HG03135 (cell line): ENCODE data around the gene CTDSPL2.
A peak's percentile ranks its signal among the peaks of the same experiment; 100 is the strongest.
"Not testable (repeated sequence)": the region's sequence is repeated elsewhere in the genome, so short reads cannot be mapped to it uniquely, and the experiment has no call there.

ENCODE experiments used
- ATAC-seq: cut with Tn5 transposase; IDR thresholded peaks from one replicate; pipeline ENCODE4 v1.9.1; 2021; ENCODE audit warnings: mild to moderate bottlenecking, moderate library complexity; ENCODE audit not compliant: unreplicated experiment

CTDSPL2 gene

GRCh38 chr15:44482090-44482489 is 54.7 kb downstream of the CTDSPL2 start:
- ATAC-seq: no peak

DNA sequence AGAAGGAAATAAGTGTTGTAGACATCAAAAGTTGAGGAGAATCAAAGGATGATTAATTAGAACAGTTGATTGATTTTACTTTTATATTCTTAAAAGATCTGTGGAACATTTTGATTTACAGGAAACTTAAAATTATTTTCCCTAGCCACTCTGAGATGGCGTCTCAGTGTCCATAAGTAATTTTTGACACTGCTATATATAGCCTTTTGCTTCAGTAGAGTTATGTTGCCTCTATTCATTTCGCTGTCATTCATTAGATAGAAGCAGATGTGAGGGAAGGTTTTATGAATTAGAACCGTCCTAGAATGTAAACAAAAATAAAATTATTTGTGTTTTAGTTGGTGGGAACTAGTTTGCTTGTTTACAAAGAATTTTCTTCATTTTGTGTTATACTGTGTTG is 58.5 kb downstream of the CTDSPL2 start:
- ATAC-seq: no peak

- ATAC-seq: no peak
These were observed 62.0 kb downstream of the CTDSPL2 start for GRCh38 chr15:44489464-44489863.

DNA sequence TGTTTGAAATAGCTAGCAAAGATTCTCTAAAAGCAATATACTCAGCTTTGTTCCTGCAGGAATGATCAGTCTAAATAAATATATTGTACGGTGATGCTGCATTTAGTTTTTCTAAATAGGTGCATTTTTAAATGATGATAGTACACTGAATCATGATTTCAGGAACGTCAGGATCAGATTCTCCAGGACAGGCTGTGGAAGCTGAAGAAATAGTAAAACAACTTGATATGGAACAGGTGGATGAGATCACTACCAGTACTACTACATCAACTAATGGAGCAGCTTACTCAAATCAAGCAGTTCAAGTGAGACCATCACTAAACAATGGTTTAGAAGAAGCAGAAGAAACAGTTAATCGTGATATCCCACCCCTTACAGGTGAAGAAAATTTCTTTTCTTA is 63.2 kb downstream of the CTDSPL2 start:
- ATAC-seq: no peak

GRCh38 chr15:44492040-44492439 is 64.6 kb downstream of the CTDSPL2 start:
- ATAC-seq: no peak

DNA sequence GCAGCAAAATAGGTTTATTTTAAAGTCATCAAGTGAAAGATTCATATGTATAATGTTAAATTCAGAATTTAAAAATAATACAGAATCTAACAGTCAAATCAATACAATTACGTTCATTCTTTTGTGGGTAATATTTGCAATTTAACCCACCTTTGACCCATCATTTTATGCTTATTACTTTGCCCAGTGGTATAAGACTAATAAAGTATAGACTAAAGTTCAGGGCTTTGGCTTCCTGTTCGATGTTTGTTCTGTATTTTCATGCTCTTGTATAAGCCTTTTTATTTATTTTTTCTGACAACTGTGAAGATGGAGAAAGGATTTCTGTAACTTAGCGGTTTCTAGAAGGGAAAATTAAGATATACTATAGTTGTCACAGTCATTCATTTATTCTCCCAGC is 65.2 kb downstream of the CTDSPL2 start:
- no peak for ATAC-seq

- ATAC-seq: no peak
These were observed 68.1 kb downstream of the CTDSPL2 start for GRCh38 chr15:44495562-44495961.

GRCh38 chr15:44500555-44500954 is 73.1 kb downstream of the CTDSPL2 start:
- no peak for ATAC-seq

- ATAC-seq: no peak
These were observed 74.4 kb downstream of the CTDSPL2 start for GRCh38 chr15:44501768-44502366.

GRCh38 chr15:44516436-44516835 is 89.0 kb downstream of the CTDSPL2 start:
- ATAC-seq: no peak

DNA sequence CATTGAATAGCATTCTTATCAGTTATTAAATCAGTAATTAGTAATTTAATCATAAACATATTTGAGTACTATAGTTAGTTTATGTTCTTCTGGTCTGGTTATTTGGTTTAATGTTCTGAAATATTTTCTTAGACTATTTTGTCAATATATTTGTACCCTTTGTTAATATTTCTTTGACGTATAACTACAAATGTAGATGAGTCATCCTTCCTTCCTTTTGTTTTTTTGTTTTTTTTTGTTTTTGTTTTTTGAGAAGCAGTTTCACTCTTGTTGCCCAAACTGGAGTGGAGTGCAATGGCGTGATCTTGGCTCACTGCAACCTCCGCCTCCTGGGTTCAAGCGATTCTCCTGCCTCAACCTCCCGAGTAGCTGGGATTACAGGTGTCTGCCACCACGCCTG is 92.1 kb downstream of the CTDSPL2 start:
- no peak for ATAC-seq

- ATAC-seq: no peak
These were observed 97.6 kb downstream of the CTDSPL2 start for GRCh38 chr15:44525018-44525417.

DNA sequence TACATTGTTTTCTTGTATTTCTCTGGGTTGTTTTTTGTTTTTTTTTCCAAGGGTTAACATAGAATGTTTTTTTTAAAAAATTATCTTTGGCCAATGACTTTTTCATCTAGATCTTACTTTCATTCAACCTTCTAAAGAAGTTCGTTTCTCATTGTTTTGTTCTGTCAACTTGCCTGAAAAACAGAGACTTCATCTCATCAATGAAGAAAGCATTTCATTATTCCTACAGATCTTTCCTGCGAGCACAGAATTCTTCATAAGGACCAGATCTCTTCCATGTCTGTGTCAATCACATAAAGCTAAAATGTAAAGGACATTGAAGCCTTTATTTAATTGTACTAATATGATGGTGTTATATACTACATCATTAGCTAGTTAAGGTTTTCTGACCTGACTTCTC is 99.8 kb downstream of the CTDSPL2 start:
- ATAC-seq: no peak

DNA sequence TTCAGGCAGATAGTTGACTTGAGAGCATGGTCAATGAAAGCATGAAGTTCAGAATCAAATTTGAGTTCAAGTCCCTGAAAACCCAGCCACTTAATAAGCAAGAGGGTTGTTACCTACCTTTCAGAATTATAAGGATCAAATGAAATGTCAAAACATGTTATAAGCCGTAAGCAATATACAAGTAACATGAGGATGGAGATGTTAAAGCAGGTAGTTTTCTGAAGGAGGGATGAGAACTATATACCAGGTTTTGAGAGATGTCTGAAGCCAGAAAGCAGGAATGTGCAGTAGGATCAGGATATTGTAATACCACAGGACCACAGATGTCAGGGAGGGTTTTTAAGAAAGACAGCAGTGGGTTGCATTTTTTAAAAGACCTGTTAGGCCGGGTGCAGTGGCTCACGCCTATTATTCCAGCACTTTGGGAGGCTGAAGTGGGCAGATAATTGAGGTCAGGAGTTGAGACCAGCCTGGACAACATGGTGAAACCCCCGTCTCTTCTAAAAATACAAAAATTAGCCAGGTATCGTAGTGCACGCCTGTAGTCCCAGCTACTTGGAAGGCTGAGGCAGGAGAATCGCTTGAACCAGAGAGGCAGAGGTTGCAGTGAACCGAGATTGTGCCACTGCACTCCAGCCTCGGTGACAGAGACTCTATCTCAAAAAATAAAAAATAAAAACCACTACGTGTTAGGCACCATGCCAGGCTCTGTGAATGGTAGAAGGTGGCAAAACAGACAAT is 102.6 kb downstream of the CTDSPL2 start:
- ATAC-seq: no peak

DNA sequence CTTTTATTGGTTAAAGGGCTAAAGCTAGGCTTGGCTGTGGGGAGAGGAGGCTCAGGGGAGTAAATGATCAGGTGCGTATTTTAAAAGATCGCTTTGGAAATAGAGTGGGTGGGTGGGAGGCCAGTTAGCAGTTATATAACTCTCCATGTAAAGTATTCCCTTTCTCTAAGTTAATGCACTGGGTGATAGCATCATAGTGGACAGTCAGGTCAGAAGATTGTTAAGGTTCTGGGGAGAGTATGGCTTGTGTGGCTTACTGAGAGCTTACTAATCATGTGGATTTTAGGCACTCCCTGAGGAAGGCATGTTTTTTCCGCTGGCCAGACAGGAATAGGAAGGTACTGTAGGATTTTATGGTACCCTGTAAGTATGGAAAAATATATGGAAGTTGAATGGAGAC is 103.2 kb downstream of the CTDSPL2 start:
- no peak for ATAC-seq

DNA sequence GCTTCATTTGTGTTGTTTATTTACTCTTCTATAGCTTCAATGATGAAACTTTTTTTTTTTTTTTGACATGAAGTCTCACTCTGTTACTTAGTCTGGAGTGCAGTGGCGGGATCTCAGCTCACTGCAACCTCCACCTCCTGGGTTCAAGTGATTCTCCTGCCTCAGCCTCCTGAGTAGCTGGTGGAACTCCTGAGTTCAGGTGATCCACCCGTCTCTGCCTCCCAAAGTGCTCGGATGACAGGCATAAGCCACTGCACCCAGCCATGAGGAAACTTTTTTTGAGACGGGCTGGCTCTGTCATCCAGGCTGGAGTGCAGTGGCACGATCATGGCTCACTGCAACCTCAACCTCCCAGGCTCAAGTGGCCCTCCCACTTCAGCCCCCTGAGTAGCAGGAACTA is 104.8 kb downstream of the CTDSPL2 start:
- not testable (repeated sequence) for ATAC-seq

- no peak for ATAC-seq
These were observed 105.3 kb downstream of the CTDSPL2 start for GRCh38 chr15:44532689-44533088.

DNA sequence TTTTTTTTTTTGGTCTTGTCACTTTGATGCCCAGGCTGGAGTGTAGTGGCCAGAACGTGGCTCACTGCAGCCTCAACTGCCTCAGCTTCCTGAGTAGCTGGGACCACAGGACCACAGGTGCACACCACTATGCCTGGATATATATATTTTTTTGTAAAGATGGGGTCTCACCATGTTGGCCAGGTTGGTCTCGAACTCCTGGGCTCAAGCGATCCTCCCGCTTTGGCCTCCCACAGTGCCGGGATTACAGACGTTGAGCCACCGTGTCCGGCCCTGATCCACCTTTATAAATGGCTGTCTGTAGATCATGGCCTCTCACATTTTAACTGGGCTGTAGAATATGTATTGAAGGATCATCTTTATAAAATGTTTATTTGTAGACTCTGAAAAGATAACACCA is 107.7 kb downstream of the CTDSPL2 start:
- ATAC-seq: no peak

DNA sequence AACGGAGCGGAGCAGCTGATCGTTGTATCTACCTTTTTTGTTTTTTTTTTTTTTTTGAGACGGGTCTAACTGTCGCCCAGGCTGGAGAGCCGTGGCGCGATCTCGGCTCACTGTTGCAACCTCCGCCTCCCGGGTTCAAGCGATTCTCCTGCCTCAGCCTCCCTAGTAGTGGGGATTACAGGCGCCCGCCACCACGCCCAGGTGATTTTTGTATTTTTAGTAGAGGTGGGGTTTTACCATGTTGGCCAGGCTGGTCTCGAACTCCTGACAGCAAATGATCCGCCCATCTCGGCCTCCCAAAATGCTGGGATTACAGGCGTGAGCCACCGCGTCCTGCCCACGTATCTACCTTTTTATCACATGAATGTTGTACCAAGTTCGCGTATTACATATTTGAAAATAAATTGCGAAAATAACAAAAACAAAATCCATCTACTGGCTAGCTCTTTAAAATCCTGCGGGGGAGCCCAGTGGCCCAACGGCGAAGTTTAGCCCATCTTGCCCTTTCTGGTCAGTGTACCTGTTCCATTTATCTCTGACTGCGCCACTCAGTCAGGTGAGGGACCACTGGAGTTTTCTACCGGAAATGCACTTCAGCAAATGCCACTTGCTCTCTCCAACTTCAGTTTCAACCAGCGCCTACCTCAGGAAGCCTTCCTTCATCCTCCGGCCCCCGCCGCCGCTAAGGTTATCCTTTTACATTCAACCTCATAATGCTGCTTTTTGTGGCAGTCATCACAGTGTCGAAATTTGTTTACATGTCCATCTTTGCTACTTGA is 108.3 kb downstream of the CTDSPL2 start:
- ATAC-seq: no peak

DNA sequence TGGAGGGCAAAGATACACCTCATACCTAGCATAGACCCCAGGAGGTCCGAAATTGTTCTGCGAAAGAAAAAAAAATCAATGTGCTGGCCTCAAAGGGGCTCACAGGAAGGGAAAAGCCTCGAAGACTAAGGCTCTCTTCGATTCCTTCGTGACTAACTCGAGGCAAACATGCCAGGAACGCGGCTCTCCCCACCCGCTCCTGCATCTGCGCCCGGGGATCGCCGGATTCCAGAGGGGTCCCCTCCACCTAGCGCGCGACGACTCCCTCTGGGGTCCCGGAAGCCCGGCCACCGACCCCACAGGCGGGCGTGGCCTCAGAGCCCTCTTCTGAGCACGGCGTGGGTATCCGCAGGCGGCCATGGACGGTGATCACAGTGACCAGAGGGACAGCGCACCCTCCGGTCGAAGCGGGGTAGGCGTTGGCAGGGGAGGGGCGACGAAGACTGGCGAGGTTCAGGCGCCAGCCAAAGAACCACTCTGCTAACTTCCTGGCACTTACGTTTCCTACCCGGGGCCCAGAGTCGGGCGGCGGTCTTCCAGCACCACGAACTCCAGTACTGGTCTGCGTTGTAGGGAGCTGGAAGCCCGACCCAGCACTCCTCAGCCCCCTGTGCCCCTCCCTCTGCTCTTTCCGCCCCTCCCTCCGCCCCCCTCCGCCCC is 109.0 kb downstream of the CTDSPL2 start:
- peak; percentile 60 for ATAC-seq

- ATAC-seq: peak; percentile 87
These were observed 109.7 kb downstream of the CTDSPL2 start, which contains the start of gene EIF3J for GRCh38 chr15:44536962-44537734. Gene EIF3J (plus strand): TSS chr15:44537147. CDS start chr15:44537195, 48 bp downstream.
